HepG2 (cell line): ENCODE data around the gene HHEX.

Experiments
- FOXM1 ChIP-seq: sonication (generic); formaldehyde crosslinking; IDR thresholded peaks from 2 replicates; pipeline ENCODE4 v1.5.0; 2020; ENCODE audit warnings: missing genetic modification reagents
- PAWR ChIP-seq: sonication (generic); formaldehyde crosslinking; IDR thresholded peaks from 2 replicates; pipeline ENCODE4 v1.4.0; 2020; ENCODE audit warnings: missing genetic modification reagents, mild to moderate bottlenecking, borderline replicate concordance
- POLR2AphosphoS5 ChIP-seq: IDR thresholded peaks from 2 replicates; pipeline ENCODE4 v1.6.1; 2012; ENCODE audit warnings: low read depth, low read length

DNA sequence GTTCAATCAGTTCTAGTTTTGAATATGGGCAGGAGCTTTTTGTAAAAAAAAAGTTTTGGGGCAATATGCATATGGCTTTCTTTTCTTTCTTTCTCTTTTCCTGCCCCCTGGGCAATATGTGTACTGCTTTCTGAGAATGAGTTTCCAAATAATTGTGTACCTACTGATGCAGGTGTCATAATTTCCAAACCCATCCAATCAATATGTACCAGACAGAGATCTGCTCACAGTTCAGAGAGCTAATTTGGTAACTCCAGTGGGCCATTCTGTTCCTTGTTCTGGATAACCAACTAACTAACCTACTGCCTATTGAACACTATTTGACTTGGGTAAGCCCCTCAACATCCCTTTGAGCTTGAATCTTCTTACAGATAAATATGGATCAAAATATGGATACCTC, 32.6 kb downstream of the HHEX start:
- no peak for TF ChIP-seq POLR2AphosphoS5
- TF ChIP-seq FOXM1 (CRISPR knock-in tag) = no peak
- TF ChIP-seq PAWR (CRISPR knock-in tag) = no peak
